Measurements from ENCODE around the gene CHRND.

CHRND gene

GRCh38 chr2:232508251-232508650 lies 17.7 kb upstream of the CHRND start:
- TF ChIP-seq EP300 (IDR thresholded peaks at IDR 0.05; ENCODE audit: borderline replicate concordance): no peak
- TF ChIP-seq CREB1 (IDR thresholded peaks at IDR 0.05; ENCODE audit: low read depth): no peak
- TF ChIP-seq TAF1 (IDR thresholded peaks at IDR 0.05; ENCODE audit: low read depth): no peak
- no peak for TF ChIP-seq CEBPB (IDR thresholded peaks at IDR 0.05)
- no peak for TF ChIP-seq REST (IDR thresholded peaks at IDR 0.05; ENCODE audit: low read depth)
- TF ChIP-seq TCF12 (IDR thresholded peaks at IDR 0.05; ENCODE audit: low read depth): no peak
- TF ChIP-seq RAD21 (IDR thresholded peaks at IDR 0.05; ENCODE audit: low read depth): no peak
- TF ChIP-seq TEAD4 (IDR thresholded peaks at IDR 0.05): no peak
- TF ChIP-seq MAX (IDR thresholded peaks at IDR 0.05): no peak
- no peak for TF ChIP-seq ZBTB7A (IDR thresholded peaks at IDR 0.05; ENCODE audit: low read depth)
- TF ChIP-seq USF1 (IDR thresholded peaks at IDR 0.05): no peak
- no peak for TF ChIP-seq YY1 (IDR thresholded peaks at IDR 0.05; ENCODE audit: low read depth)
- no peak for TF ChIP-seq FOXM1 (IDR thresholded peaks at IDR 0.05; ENCODE audit: borderline replicate concordance, low read depth)
- no peak for TF ChIP-seq NFIC (IDR thresholded peaks at IDR 0.05)
- no peak for TF ChIP-seq EGR1 (IDR thresholded peaks at IDR 0.05)

GRCh38 chr2:232511336-232511890 lies 14.5 kb upstream of the CHRND start:
- TF ChIP-seq NFIC (IDR thresholded peaks at IDR 0.05): peak; percentile 57
- TF ChIP-seq TEAD4 (IDR thresholded peaks at IDR 0.05): no peak
- no peak for TF ChIP-seq TCF12 (IDR thresholded peaks at IDR 0.05; ENCODE audit: low read depth)
- TF ChIP-seq CREB1 (IDR thresholded peaks at IDR 0.05; ENCODE audit: low read depth): no peak
- TF ChIP-seq RAD21 (IDR thresholded peaks at IDR 0.05; ENCODE audit: low read depth): no peak

GRCh38 chr2:232512602-232513001 lies 13.4 kb upstream of the CHRND start:
- no peak for TF ChIP-seq CEBPB (IDR thresholded peaks at IDR 0.05)
- no peak for TF ChIP-seq NFIC (IDR thresholded peaks at IDR 0.05)
- TF ChIP-seq EGR1 (IDR thresholded peaks at IDR 0.05): no peak
- TF ChIP-seq FOXM1 (IDR thresholded peaks at IDR 0.05; ENCODE audit: borderline replicate concordance, low read depth): no peak
- TF ChIP-seq TAF1 (IDR thresholded peaks at IDR 0.05; ENCODE audit: low read depth): no peak
- no peak for TF ChIP-seq MAX (IDR thresholded peaks at IDR 0.05)
- TF ChIP-seq YY1 (IDR thresholded peaks at IDR 0.05; ENCODE audit: low read depth): no peak
- TF ChIP-seq ZBTB7A (IDR thresholded peaks at IDR 0.05; ENCODE audit: low read depth): no peak

GRCh38 chr2:232513353-232513752 lies 12.6 kb upstream of the CHRND start:
- TF ChIP-seq CEBPB (IDR thresholded peaks at IDR 0.05) (no peak), RAD21 (IDR thresholded peaks at IDR 0.05; ENCODE audit: low read depth) (no peak), CREB1 (IDR thresholded peaks at IDR 0.05; ENCODE audit: low read depth) (no peak), TAF1 (IDR thresholded peaks at IDR 0.05; ENCODE audit: low read depth) (no peak), EGR1 (IDR thresholded peaks at IDR 0.05) (no peak), NFIC (IDR thresholded peaks at IDR 0.05) (no peak), REST (IDR thresholded peaks at IDR 0.05; ENCODE audit: low read depth) (no peak), ZBTB7A (IDR thresholded peaks at IDR 0.05; ENCODE audit: low read depth) (no peak)

GRCh38 chr2:232515639-232516038 lies 10.3 kb upstream of the CHRND start:
- TF ChIP-seq ZBTB7A (IDR thresholded peaks at IDR 0.05; ENCODE audit: low read depth): no peak
- TF ChIP-seq CEBPB (IDR thresholded peaks at IDR 0.05): no peak
- no peak for TF ChIP-seq EP300 (IDR thresholded peaks at IDR 0.05; ENCODE audit: borderline replicate concordance)
- no peak for TF ChIP-seq TCF12 (IDR thresholded peaks at IDR 0.05; ENCODE audit: low read depth)
- no peak for TF ChIP-seq MAX (IDR thresholded peaks at IDR 0.05)
- TF ChIP-seq TAF1 (IDR thresholded peaks at IDR 0.05; ENCODE audit: low read depth): no peak
- no peak; the same call in 1 of the 2 replicates for TF ChIP-seq USF1 (IDR thresholded peaks at IDR 0.05)
- no peak for TF ChIP-seq YY1 (IDR thresholded peaks at IDR 0.05; ENCODE audit: low read depth)
- no peak for TF ChIP-seq FOXM1 (IDR thresholded peaks at IDR 0.05; ENCODE audit: borderline replicate concordance, low read depth)
- no peak for TF ChIP-seq RAD21 (IDR thresholded peaks at IDR 0.05; ENCODE audit: low read depth)

GRCh38 chr2:232516551-232516950 lies 9.4 kb upstream of the CHRND start:
- TF ChIP-seq TEAD4 (IDR thresholded peaks at IDR 0.05) (no peak), EGR1 (IDR thresholded peaks at IDR 0.05) (no peak), USF1 (IDR thresholded peaks at IDR 0.05) (no peak), YY1 (IDR thresholded peaks at IDR 0.05; ENCODE audit: low read depth) (no peak), MAX (IDR thresholded peaks at IDR 0.05) (no peak), ZBTB7A (IDR thresholded peaks at IDR 0.05; ENCODE audit: low read depth) (no peak), EP300 (IDR thresholded peaks at IDR 0.05; ENCODE audit: borderline replicate concordance) (no peak), CEBPB (IDR thresholded peaks at IDR 0.05) (no peak), REST (IDR thresholded peaks at IDR 0.05; ENCODE audit: low read depth) (no peak), TCF12 (IDR thresholded peaks at IDR 0.05; ENCODE audit: low read depth) (no peak), CREB1 (IDR thresholded peaks at IDR 0.05; ENCODE audit: low read depth) (no peak), RAD21 (IDR thresholded peaks at IDR 0.05; ENCODE audit: low read depth) (no peak)
